K562 (cell line): ENCODE results near the gene HRAS. TPM values are rescaled to one million over a fixed set of nuclear protein-coding genes. Genes with fewer than 3 reads are reported as not detected.

Experiments used
- BHLHE40 ChIP-seq: IDR thresholded peaks from 2 replicates; pipeline ENCODE4 v1.6.1; 2011; ENCODE audit warnings: low read length, improper control_type of control experiment
- CBFA2T2 ChIP-seq: fragments of 450-650 bp; conservative IDR thresholded peaks from 2 replicates; pipeline ENCODE4 v1.6.1; 2017; ENCODE audit warnings: mild to moderate bottlenecking
- DDX20 ChIP-seq: fragments of 450-650 bp; IDR thresholded peaks from 2 replicates; pipeline ENCODE4 v1.6.1; 2016; ENCODE audit warnings: missing genetic modification characterization, low read depth, mild to moderate bottlenecking, missing compliant biosample characterization, moderate library complexity
- GATAD2B ChIP-seq: fragments of 450-650 bp; IDR thresholded peaks from 2 replicates; pipeline ENCODE4 v1.6.1; 2017; ENCODE audit warnings: mild to moderate bottlenecking, borderline replicate concordance
- HBP1 ChIP-seq: fragments of 450-650 bp; formaldehyde crosslinking; IDR thresholded peaks from 2 replicates; pipeline ENCODE4 v1.4.0; 2022; ENCODE audit warnings: missing genetic modification characterization
- HDAC1 ChIP-seq, 2 experiments: fragments of 450-650 bp; IDR thresholded peaks; 2 replicates each; pipeline ENCODE4 v1.6.1; 2016 to 2017; ENCODE audit warnings: inconsistent platforms in 1 of 2, mild to moderate bottlenecking in 1 of 2, moderate library complexity in 1 of 2
- HDGF ChIP-seq: fragments of 450-650 bp; IDR thresholded peaks from 2 replicates; pipeline ENCODE4 v1.6.1; 2016
- HNRNPL ChIP-seq: fragments of 200-400 bp; formaldehyde crosslinking; IDR thresholded peaks from 2 replicates; pipeline ENCODE4 v1.6.1; 2017; ENCODE audit warnings: low read depth, mild to moderate bottlenecking, low read length
- HSF4 ChIP-seq: fragments of 250-450 bp; sonication (Bioruptor Pico); IDR thresholded peaks from 2 replicates; pipeline ENCODE4 v2.1.2; 2022; ENCODE audit warnings: mild to moderate bottlenecking, moderate library complexity, borderline replicate concordance
- MLLT1 ChIP-seq, 2 experiments: fragments of 450-650 bp; IDR thresholded peaks; 2 replicates each; pipeline ENCODE4 v1.6.1; 2016
- SIRT6 ChIP-seq: IDR thresholded peaks from one replicate; pipeline ENCODE4 v1.6.1; 2012; ENCODE audit warnings: low read depth, mild to moderate bottlenecking, control low read depth, inconsistent platforms, low read length, moderate library complexity
- SOX6 ChIP-seq: fragments of 450-650 bp; IDR thresholded peaks from 2 replicates; pipeline ENCODE4 v1.6.1; 2014; ENCODE audit warnings: mild to moderate bottlenecking
- SPI1 ChIP-seq: IDR thresholded peaks from 2 replicates; pipeline ENCODE4 v1.6.1; 2011; ENCODE audit warnings: low read depth, low read length, control low read depth, borderline replicate concordance
- SREBF2 ChIP-seq: sonication (generic); formaldehyde crosslinking; IDR thresholded peaks from 2 replicates; pipeline ENCODE4 v1.4.0; 2020; ENCODE audit warnings: mild to moderate bottlenecking, missing genetic modification reagents
- SRSF7 ChIP-seq: fragments of 200-400 bp; formaldehyde crosslinking; optimal IDR thresholded peaks from 2 replicates; pipeline ENCODE3; 2017; ENCODE audit warnings: mild to moderate bottlenecking, low read depth, low read length
- TARDBP ChIP-seq: fragments of 450-650 bp; IDR thresholded peaks from 2 replicates; pipeline ENCODE4 v1.6.1; 2016
- TFAP4 ChIP-seq: sonication (generic); formaldehyde crosslinking; IDR thresholded peaks from 2 replicates; pipeline ENCODE4 v1.8.0; 2022; ENCODE audit warnings: missing genetic modification reagents, mild to moderate bottlenecking, moderate library complexity, borderline replicate concordance
- ZNF212 ChIP-seq: fragments of 450-650 bp; formaldehyde crosslinking; IDR thresholded peaks from 2 replicates; pipeline ENCODE4 v1.4.0; 2020; ENCODE audit warnings: mild to moderate bottlenecking
- ZNF277 ChIP-seq: fragments of 250-450 bp; sonication (Bioruptor Pico); IDR thresholded peaks from 2 replicates; pipeline ENCODE4 v1.8.0; 2022; ENCODE audit warnings: inconsistent platforms, mild to moderate bottlenecking, moderate library complexity, borderline replicate concordance
- ZNF431 ChIP-seq: sonication (generic); formaldehyde crosslinking; IDR thresholded peaks from 2 replicates; pipeline ENCODE4 v1.8.0; 2022; ENCODE audit warnings: mild to moderate bottlenecking, missing genetic modification reagents
- ZNF699 ChIP-seq: fragments of 250-450 bp; sonication (Bioruptor Pico); IDR thresholded peaks from 2 replicates; pipeline ENCODE4 v1.8.0; 2021; ENCODE audit warnings: mild to moderate bottlenecking, moderate library complexity; ENCODE audit not compliant: insufficient replicate concordance
- ZNF740 ChIP-seq, 3 experiments: fragments of 200-800 bp in 1 of 3; sonication (Bioruptor generic) in 1 of 3; sonication (generic) in 1 of 3; formaldehyde crosslinking in 1 of 3; IDR thresholded peaks; 2 replicates each; pipeline versions ENCODE4 v1.6.1 to v1.8.0; 2016 to 2022; ENCODE audit warnings: mild to moderate bottlenecking in 2 of 3, missing compliant biosample characterization in 2 of 3, missing genetic modification characterization in 2 of 3, missing genetic modification reagents in 1 of 3
- ZSCAN29 ChIP-seq: fragments of 450-650 bp; IDR thresholded peaks from 2 replicates; pipeline ENCODE4 v1.6.1; 2017
- polyA plus RNA-seq, 8 experiments: library from polyadenylated mRNA; depleted of rRNA in 4 of 8; stranded (reverse) in 5 of 8; unstranded in 3 of 8; fragments of >200 nt; fragmentation: Nextera tagmentation in 2 of 8; fragmentation: Illumina TruSeq in 1 of 8; extraction: Ambion mirVana in 2 of 8; extraction: Trizol in 1 of 8; gene quantifications; 2 replicates each; pipeline versions ENCODE4 v1.2.1 to v1.2.3, GENCODE V29; 2011 to 2014; ENCODE audit warnings: inconsistent platforms in 1 of 8, missing spikeins in 1 of 8
- total RNA-seq, 7 experiments: library from RNA; depleted of rRNA in 6 of 7; stranded (reverse); fragments of >200 nt in 6 of 7; fragmentation: Illumina TruSeq in 2 of 7; extraction: Trizol in 2 of 7; gene quantifications; 2 replicates each; pipeline versions ENCODE4 v1.2.1 to v1.2.3, GENCODE V29; 2011 to 2021; ENCODE audit warnings: low replicate concordance in 1 of 7

Gene HRAS
- total and polyA plus RNA-seq, 9 of the 15 experiments (the other 6 are each of a cell fraction or from before 2014, with no cell fraction given), result 2.8 to 73.5 (median 29.6) TPM

GRCh38 chr11:560305-561147 lies 25.1 kb upstream of the HRAS start, which contains the start of the genes LMNTD2 and RASSF7 (continued):
- TF ChIP-seq ZNF699 (CRISPR knock-in tag) (no peak), SPI1 (peak; percentile 65; the same call in 1 of the 2 replicates), SOX6 (no peak), DDX20 (no peak), ZSCAN29 (no peak), CBFA2T2 (no peak), ZNF212 (CRISPR knock-in tag) (no peak), TFAP4 (CRISPR knock-in tag) (peak; percentile 57; the same call in 1 of the 2 replicates), HDAC1 (IDR thresholded peaks at IDR 0.05) (peak in 1 of 2 experiments; percentile 60; a peak in 2 of 4 replicates), ZNF740 (CRISPR knock-in tag; IDR thresholded peaks at IDR 0.05) (peak; percentile 74), ZNF740 (tag; IDR thresholded peaks at IDR 0.05) (no peak), SREBF2 (CRISPR knock-in tag) (no peak), ZNF431 (CRISPR knock-in tag) (no peak), TARDBP (no peak), GATAD2B (peak; percentile 11; the same call in 1 of the 2 replicates), HSF4 (no peak), HBP1 (CRISPR knock-in tag) (no peak), ZNF277 (no peak), HNRNPL (no peak), BHLHE40 (no peak), MLLT1 (IDR thresholded peaks at IDR 0.05) (0 out of 4 replicates have a peak, but pooled peaks of 1 of the 2 experiments have one; percentile 25), SIRT6 (no peak), SRSF7 (no peak), HDGF (no peak)
